LNCAP (cell line): ENCODE data around the gene VMO1.

Source experiments
- CTCF ChIP-seq: fragments of 450-650 bp; IDR thresholded peaks from 2 replicates; pipeline ENCODE4 v1.5.1; 2017; ENCODE audit warnings: mild to moderate bottlenecking

The VMO1 gene

GRCh38 chr17:4790705-4791088 is 4.5 kb upstream of the VMO1 start:
- no peak for TF ChIP-seq CTCF

GRCh38 chr17:4789951-4790704 is 4.0 kb upstream of the VMO1 start:
- TF ChIP-seq CTCF, result peak; percentile 82

GRCh38 chr17:4789701-4789950 is 3.5 kb upstream of the VMO1 start:
- no peak for TF ChIP-seq CTCF

- no peak for TF ChIP-seq CTCF
Measured at GRCh38 chr17:4788807-4789700, 2.9 kb upstream of the VMO1 start, which contains the start of gene GLTPD2. Gene GLTPD2 (plus strand): TSS chr17:4788964. CDS start chr17:4789012, 48 bp downstream.

- TF ChIP-seq CTCF, result no peak
Measured at GRCh38 chr17:4788159-4788806, 2.1 kb upstream of the VMO1 start.

- no peak for TF ChIP-seq CTCF
Measured at GRCh38 chr17:4786516-4786915, 352 bp upstream of the VMO1 start.

- TF ChIP-seq CTCF, result no peak
Measured at GRCh38 chr17:4785311-4786105, 656 bp downstream of the VMO1 start.
